Activated effector memory CD4-positive, alpha-beta T cell treated with Interleukin-2 at 50 U/mL for 16 hours (primary cell): Measurements from ENCODE around the gene MAP3K12.
"Not testable (repeated sequence)": the region's sequence is repeated elsewhere in the genome, so short reads cannot be mapped to it uniquely, and the experiment has no call there.

Experiments used
- DNase-seq: peaks from one replicate; pipeline ENCODE4 v3.0.0-alpha.2; 2020

Gene MAP3K12

GRCh38 chr12:53492188-53492587 lies 7.1 kb downstream of the MAP3K12 start:
- no peak for DNase-seq

GRCh38 chr12:53489242-53489864 lies 9.9 kb downstream of the MAP3K12 start:
- no peak for DNase-seq

GRCh38 chr12:53486736-53487487 lies 12.3 kb downstream of the MAP3K12 start:
- DNase-seq = no peak

GRCh38 chr12:53485955-53486735 lies 13.1 kb downstream of the MAP3K12 start:
- no peak for DNase-seq

DNA sequence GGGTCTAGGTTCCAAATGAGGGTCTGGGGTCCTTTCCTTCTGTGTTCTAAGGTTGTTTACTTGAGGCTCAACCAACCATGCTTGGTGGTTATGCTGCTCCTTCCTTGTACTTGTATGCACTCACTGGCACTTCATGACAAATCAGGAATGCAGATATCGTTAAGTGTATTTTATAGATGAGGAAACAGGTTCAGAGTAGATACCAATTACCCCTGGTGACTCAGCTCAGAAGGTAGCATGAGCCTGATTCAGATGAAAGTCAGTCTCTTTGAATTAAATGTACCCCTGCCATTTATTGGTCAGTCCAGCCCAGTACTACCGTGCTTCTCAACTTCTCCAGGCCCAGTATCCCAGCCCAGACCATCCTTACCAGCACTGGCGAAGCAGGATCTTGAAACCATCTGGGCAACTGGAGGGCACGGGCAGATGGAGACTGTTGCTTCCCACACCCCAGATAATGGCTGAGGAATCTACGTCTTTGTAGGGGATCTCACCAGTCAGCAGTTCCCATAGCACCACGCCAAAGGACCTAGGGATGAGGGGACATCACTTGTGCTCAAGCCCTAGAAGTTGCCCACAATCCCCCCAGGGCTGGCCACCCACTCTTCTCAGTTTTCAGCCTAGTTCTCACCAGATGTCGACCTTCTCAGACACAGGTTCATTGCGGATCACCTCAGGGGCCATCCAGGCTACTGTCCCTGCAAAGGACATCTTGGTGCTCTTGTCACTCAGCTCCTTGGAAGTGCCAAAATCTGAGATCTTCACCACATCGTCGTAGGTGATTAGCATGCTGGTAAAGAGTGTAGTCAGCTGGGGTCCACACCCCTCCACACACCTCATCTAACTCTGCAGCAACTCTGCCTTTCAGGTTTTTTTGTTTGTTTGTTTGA lies 14.3 kb downstream of the MAP3K12 start:
- DNase-seq = no peak

DNA sequence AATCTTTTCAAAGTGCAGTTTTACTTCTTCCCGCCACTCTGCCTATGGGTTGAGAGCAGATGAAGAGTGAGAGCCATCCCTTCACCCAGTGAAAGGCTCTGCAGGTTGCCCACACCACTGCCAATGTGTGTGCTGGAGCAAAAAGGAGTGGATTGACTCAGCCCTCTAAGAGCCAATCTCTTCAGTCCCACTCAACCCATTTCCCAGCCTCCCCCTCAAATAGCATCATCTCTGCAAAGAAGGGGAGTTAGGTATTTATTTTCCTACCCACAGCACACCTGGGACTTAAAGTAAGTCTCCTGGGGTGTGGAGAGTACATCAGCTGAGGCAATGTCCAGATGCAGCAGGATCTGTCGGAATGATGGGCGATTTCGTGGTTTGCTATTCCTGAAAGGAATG lies 15.3 kb downstream of the MAP3K12 start:
- no peak for DNase-seq

DNA sequence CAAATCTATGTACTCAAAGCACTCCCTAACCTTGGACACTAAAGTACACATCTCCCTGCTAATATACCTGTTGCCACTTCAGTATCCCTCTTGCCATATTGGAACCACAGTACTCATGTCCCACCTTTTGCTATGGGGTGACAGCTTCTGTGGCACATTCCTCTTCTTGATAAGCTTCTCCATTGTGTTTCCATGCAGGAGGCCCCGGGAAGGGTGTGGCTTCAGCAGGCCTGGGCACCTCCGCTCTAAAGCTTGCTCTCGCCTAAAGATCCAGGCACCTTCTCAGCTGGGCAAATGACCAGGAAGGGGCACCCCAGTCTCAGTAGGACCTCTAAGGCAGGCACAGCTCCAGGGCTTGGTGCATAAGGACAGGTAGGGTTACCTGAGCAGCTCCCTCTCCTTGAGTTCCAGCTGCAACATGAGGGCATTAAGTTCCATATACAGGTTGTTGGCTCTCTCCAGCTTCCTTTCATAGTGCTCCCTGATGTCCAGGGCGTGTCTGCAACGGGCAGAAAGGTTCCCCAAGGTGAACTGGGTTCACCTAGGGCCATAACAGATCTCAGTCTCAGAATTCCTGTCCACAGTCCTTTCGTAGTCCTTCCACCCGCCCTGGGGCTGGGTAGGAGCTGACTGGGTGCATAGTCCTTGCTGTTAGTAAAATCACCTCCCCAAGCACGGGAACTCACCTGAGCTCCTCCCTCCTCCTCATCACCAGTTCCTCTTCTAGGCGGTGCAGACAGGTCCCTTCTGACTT lies 15.9 kb downstream of the MAP3K12 start:
- DNase-seq = no peak

DNA sequence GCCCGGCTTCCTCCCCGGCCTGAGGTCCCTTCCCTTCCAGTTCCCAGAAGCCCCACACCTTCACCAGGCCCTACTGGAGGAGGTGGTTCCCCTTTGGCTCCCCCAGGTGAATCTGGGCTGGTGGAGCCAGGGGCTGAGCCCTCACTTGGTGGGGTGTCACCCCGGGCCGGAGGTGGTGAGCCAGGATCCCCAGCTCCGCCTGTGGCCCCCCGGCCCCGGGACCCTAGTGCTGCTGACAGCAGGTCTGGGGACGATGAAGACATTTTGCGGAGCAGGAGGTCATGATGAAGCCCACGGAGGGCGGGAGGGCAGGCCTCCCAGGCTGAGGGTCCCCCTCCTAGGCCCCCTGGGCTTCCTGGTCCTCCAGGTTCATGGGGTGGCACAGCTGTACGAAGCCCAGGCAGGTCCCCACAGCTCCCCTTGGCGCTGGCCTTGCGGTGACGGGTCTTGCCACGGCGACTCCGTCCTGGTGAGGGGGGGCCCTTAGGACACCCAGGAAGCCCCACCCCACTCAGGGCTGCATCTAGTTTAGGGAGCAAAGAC lies 16.6 kb downstream of the MAP3K12 start:
- DNase-seq = no peak

DNA sequence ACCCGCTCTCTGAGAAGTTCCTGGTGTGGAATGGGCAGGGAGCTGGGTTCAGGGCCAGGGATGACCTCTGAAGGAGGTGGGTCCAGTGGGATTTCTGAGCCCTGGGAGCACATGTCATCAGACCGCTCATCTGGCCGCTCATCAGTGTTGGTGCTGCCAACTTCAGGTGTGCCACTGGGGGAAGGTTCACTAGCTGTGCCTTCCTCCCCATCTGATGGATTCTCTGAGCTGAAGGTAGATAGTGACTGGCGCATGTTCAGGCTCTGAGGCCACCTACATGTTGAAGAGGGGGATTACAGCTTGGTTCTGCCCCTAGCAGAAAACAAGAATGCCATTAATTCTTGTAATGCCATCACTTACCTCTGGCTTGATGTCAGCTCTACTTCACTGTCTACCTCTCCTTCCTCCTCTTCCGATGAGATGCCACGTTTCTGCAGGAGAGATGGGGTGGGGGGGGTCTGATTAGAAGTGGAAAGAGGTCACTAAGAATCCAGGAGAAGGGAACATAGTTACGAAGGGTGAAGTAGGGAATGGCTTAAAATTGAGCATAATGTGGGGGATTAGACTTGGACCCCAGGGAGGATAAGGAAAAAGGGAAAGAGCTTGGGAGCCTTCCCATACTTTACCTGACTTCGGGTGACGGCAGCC lies 17.2 kb downstream of the MAP3K12 start:
- no peak for DNase-seq

DNA sequence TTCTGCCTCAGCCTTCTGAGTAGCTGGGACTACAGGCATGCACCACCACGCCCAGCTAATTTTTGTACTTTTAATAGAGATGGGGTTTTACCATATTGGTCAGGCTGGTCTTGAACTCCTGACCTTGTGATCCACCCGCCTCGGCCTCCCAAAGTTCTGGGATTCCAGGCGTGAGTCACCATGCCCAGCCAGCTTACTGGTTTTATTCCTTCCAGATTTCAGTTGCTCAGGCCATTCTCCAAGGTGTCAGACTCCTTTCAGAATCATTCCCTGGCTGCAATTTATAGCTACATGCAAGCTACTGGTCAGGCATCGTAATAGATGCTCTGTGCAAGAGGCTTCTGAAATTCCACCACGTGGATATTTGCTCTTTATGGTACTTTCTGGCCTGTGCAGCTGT lies 17.8 kb downstream of the MAP3K12 start:
- DNase-seq = not testable (repeated sequence)

- DNase-seq = no peak
Observed at GRCh38 chr12:53480491-53481442, 18.5 kb downstream of the MAP3K12 start.

DNA sequence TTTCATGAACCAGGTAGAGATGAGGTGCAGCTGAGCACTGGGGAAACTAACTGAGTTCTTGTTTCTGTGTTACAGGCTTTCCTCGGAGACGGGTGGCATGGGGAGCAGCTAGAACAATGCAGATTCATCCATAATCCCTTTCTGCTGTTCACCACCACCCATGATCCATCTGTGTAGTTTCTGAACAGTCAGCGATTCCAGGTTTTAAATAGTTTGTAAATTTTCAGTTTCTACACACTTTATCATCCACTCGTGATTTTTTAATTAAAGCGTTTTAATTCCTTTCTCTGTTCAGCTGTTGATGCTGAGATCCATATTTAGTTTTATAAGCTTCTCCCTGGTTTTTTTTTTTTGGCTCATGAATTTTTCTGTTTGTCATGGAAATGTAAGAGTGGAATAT lies 19.9 kb downstream of the MAP3K12 start:
- no peak for DNase-seq

GRCh38 chr12:53478865-53479264 lies 20.4 kb downstream of the MAP3K12 start:
- no peak for DNase-seq

DNA sequence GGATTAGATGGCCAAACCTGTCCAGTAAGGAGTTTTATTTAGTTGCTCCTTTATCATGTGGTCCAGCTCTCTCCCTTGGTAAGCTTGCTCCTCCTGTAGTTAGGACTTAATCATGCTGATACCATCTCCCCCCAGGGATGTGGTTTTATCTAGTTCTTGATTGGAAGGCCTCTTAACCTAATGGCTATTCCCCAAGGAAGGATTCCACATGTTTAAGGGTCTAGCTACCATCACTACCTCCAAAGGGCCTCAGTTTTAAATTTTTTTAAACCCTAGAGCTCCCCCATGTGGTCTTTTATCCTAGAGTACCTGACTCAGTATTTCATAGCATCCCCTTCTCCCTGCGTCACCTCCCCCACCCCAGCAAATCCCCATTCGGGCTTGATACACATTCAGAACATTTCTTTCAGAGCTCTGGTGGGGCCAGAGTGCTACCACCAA lies 22.5 kb downstream of the MAP3K12 start:
- no peak for DNase-seq

- no peak for DNase-seq
Observed at GRCh38 chr12:53474819-53475218, 24.4 kb downstream of the MAP3K12 start.

DNA sequence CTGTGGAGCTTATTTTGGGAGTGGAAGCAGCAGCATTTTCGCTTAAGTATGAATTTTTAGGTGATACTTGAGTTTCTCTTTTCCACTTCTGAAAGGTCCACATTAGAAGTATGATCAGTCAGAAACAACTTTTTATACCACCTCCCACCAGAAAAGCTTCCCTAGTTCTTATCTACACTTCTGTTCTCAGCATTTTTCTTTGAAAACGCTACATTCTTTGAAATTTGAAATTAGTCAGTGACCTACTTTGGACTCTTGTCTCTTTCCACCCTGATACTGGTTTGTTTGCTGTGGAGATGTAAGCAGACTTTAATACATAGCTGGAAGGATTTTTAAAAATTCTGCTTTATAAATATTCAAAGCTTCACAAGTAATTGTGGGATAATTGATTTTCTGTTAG lies 25.2 kb downstream of the MAP3K12 start:
- DNase-seq = no peak

GRCh38 chr12:53472056-53472582 lies 27.1 kb downstream of the MAP3K12 start:
- no peak for DNase-seq

GRCh38 chr12:53468282-53468681 lies 31.0 kb downstream of the MAP3K12 start:
- no peak for DNase-seq

DNA sequence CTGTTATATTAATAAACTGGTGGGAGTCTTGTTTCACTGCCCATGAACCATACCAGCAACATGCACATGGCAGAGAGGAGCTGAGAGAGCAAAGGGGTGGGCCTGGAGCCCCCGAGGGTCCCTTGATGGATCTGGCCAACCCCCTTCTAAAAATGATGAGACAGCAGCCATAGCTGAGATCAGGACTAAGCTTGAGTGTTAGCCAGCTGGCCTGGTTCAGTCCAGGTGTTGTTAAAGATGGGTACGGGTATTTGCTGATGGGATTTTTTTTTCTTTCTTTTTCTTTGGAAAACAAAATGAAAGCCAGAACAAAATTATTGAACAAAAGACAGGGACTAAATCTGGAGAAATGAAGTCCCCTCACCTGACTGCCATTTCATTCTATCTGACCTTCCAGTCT lies 31.4 kb downstream of the MAP3K12 start:
- DNase-seq = no peak

DNA sequence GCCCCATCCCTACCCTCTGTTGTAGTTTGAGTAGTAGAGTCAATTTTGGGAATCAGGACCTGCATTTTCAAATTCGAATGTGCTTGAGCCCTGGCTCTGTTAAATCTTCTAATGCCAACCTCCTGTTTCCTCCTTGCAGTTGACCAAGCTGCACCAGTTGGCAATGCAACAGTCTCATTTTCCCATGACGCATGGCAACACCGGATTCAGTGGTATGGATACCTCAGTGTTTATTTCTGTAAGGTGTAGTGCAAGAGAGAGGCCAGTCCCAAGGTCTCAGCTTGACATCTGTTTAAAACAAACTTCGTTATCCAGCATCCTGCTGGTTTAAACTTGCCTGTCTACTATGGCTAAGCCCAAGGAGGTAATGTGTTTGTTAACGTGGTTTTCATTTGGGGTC lies 32.2 kb downstream of the MAP3K12 start:
- no peak for DNase-seq
